ENCODE data around the gene ATG13.

DNA sequence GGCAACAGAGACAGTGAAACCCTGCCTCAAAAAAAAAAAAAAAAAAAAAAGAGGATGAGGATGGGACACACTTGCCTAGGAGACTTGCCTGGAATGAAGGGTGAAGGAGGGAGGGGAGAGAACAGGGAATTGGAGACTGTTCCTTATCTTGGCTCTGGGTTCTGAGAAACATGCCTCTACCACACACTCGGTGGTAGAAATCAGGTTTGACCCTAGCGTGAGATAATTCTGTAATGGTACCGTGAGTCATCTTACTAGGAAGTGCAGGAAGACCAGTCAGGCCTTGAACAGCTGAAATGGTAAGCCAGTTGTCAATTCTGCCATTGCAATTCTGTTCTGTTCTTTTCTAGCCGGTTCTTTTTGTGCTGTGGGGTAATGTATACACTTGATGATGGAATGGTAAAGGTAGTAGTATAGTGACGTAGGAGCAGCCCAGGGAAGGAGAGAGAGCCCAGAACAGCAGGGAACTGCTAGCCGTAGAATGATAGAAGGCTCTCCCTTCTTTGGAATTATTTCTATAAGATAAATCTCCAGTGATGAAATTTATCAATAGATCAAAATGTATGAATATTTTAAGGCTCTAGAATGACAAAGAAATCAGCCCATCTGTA lies 19.6 kb upstream of the ATG13 start:
- TF ChIP-seq, protein P1, sequence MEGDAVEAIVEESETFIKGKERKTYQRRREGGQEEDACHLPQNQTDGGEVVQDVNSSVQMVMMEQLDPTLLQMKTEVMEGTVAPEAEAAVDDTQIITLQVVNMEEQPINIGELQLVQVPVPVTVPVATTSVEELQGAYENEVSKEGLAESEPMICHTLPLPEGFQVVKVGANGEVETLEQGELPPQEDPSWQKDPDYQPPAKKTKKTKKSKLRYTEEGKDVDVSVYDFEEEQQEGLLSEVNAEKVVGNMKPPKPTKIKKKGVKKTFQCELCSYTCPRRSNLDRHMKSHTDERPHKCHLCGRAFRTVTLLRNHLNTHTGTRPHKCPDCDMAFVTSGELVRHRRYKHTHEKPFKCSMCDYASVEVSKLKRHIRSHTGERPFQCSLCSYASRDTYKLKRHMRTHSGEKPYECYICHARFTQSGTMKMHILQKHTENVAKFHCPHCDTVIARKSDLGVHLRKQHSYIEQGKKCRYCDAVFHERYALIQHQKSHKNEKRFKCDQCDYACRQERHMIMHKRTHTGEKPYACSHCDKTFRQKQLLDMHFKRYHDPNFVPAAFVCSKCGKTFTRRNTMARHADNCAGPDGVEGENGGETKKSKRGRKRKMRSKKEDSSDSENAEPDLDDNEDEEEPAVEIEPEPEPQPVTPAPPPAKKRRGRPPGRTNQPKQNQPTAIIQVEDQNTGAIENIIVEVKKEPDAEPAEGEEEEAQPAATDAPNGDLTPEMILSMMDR (IDR thresholded peaks at IDR 0.05; ENCODE audit: low read depth, low read length, poor library complexity, severe bottlenecking) = no peak
- no peak for TF ChIP-seq EZH2phosphoT487 (IDR thresholded peaks at IDR 0.05; ENCODE audit: borderline replicate concordance, low read length)
